Measurements from ENCODE around the gene AGBL3.

DNA sequence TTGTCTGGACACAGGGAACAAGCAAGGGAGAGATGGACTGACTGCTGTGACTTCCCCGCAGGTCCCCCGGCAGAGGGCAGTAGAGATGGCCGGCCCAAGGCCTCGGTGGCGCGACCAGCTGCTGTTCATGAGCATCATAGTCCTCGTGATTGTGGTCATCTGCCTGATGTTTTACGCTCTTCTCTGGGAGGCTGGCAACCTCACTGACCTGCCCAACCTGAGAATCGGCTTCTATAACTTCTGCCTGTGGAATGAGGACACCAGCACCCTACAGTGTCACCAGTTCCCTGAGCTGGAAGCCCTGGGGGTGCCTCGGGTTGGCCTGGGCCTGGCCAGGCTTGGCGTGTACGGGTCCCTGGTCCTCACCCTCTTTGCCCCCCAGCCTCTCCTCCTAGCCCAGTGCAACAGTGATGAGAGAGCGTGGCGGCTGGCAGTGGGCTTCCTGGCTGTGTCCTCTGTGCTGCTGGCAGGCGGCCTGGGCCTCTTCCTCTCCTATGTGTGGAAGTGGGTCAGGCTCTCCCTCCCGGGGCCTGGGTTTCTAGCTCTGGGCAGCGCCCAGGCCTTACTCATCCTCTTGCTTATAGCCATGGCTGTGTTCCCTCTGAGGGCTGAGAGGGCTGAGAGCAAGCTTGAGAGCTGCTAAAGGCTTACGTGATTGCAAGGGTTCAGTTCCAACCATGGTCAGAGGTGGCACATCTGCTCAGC lies 178.2 kb downstream of the AGBL3 start:
- no peak for TF ChIP-seq FOSL2 (IDR thresholded peaks at IDR 0.05)
- no peak for TF ChIP-seq FOSL2 (CRISPR knock-in tag; IDR thresholded peaks at IDR 0.05)
- peak; percentile 32 for TF ChIP-seq CTCF (IDR thresholded peaks at IDR 0.05)
- TF ChIP-seq MAFK (IDR thresholded peaks at IDR 0.05; ENCODE audit: partially characterized antibody) = no peak
- no peak for TF ChIP-seq NR3C1 (IDR thresholded peaks at IDR 0.05)
- TF ChIP-seq PHF8 (IDR thresholded peaks at IDR 0.05; ENCODE audit: borderline replicate concordance, low read depth) = no peak
